Osteocyte (in vitro differentiated cells): ENCODE measurements around the gene CD48. TPM values are rescaled to one million over a fixed set of nuclear protein-coding genes. Genes with fewer than 3 reads are reported as not detected.
"Not testable (repeated sequence)": the region's sequence is repeated elsewhere in the genome, so short reads cannot be mapped to it uniquely, and the experiment has no call there.

Experiments used
- DNase-seq: peaks from one replicate; pipeline ENCODE4 v3.0.0; 2021; ENCODE audit warnings: mixed read lengths; ENCODE audit not compliant: unreplicated experiment; ENCODE audit errors: extremely low spot score
- H3K27ac Mint-ChIP-seq: one replicate; pipeline ENCODE4 v1.8.0; 2021; ENCODE audit warnings: mild to moderate bottlenecking, mixed read lengths; ENCODE audit not compliant: unreplicated experiment
- H3K27me3 Mint-ChIP-seq: one replicate; pipeline ENCODE4 v1.8.0; 2021; ENCODE audit warnings: mixed read lengths; ENCODE audit not compliant: unreplicated experiment
- H3K36me3 Mint-ChIP-seq: one replicate; pipeline ENCODE4 v1.8.0; 2021; ENCODE audit warnings: mixed read lengths; ENCODE audit not compliant: unreplicated experiment
- H3K4me1 Mint-ChIP-seq: one replicate; pipeline ENCODE4 v1.8.0; 2021; ENCODE audit warnings: mixed read lengths; ENCODE audit not compliant: unreplicated experiment
- H3K4me3 Mint-ChIP-seq: one replicate; pipeline ENCODE4 v1.8.0; 2021; ENCODE audit warnings: mild to moderate bottlenecking, moderate library complexity, mixed read lengths; ENCODE audit not compliant: unreplicated experiment
- H3K9me3 Mint-ChIP-seq: one replicate; pipeline ENCODE4 v1.8.0; 2021; ENCODE audit warnings: mixed read lengths; ENCODE audit not compliant: unreplicated experiment
- CTCF ChIP-seq: fragments of 200-600 bp; sonication (generic); IDR thresholded peaks from 2 replicates; pipeline ENCODE4 v1.5.0; 2021; ENCODE audit warnings: antibody characterized with exemption, mild to moderate bottlenecking, moderate library complexity
- total RNA-seq: library from RNA; stranded (reverse); gene quantifications from 2 replicates; pipeline ENCODE4 v1.2.1, GENCODE V29; 2021

The CD48 gene
- total RNA-seq, 1 donor from 2014 or later = not detected

GRCh38 chr1:160658162-160658813, 53.3 kb downstream of the CD48 start:
- H3K27me3 Mint-ChIP-seq = peaks cover 8% of the 10 kb centered on the region
- no peak overlapping the region for H3K4me3 Mint-ChIP-seq
- no peaks in the 10 kb centered on the region for H3K36me3 Mint-ChIP-seq
- DNase-seq = no peak
- H3K9me3 Mint-ChIP-seq = peaks cover 6% of the 10 kb centered on the region
- no peaks in the 10 kb centered on the region for H3K4me1 Mint-ChIP-seq
- no peak for TF ChIP-seq CTCF
- no peak overlapping the region for H3K27ac Mint-ChIP-seq

GRCh38 chr1:160657250-160657781, 54.3 kb downstream of the CD48 start:
- H3K27ac Mint-ChIP-seq = no peak overlapping the region
- H3K4me3 Mint-ChIP-seq = no peak overlapping the region

GRCh38 chr1:160656737-160657136, 54.9 kb downstream of the CD48 start:
- no peak overlapping the region for H3K4me3 Mint-ChIP-seq
- no peak for DNase-seq
- H3K36me3 Mint-ChIP-seq = no peaks in the 10 kb centered on the region
- H3K27ac Mint-ChIP-seq = no peak overlapping the region
- no peak for TF ChIP-seq CTCF
- peaks cover 4% of the 10 kb centered on the region for H3K27me3 Mint-ChIP-seq
- no peaks in the 10 kb centered on the region for H3K4me1 Mint-ChIP-seq
- peaks cover 6% of the 10 kb centered on the region for H3K9me3 Mint-ChIP-seq

More at GRCh38 chr1:160657250-160657781, 54.3 kb downstream of the CD48 start:
- no peak for TF ChIP-seq CTCF
- no peaks in the 10 kb centered on the region for H3K36me3 Mint-ChIP-seq
- no peak for DNase-seq
- H3K27me3 Mint-ChIP-seq = peaks cover 8% of the 10 kb centered on the region
- H3K4me1 Mint-ChIP-seq = no peaks in the 10 kb centered on the region
- H3K9me3 Mint-ChIP-seq = peaks cover 6% of the 10 kb centered on the region

- Mint-ChIP-seq H3K9me3 (no peaks in the 10 kb centered on the region), H3K27ac (no peak overlapping the region), H3K4me3 (no peak overlapping the region), H3K36me3 (no peaks in the 10 kb centered on the region), H3K27me3 (peaks cover 3% of the 10 kb centered on the region), H3K4me1 (no peaks in the 10 kb centered on the region)
- no peak for TF ChIP-seq CTCF
- no peak for DNase-seq
Measured at GRCh38 chr1:160653620-160654016, 58.0 kb downstream of the CD48 start.

GRCh38 chr1:160652924-160653619, 58.5 kb downstream of the CD48 start:
- Mint-ChIP-seq H3K9me3 (no peaks in the 10 kb centered on the region), H3K27me3 (peaks cover 3% of the 10 kb centered on the region), H3K36me3 (no peaks in the 10 kb centered on the region), H3K27ac (no peak overlapping the region), H3K4me1 (no peaks in the 10 kb centered on the region), H3K4me3 (no peak overlapping the region)
- TF ChIP-seq CTCF = no peak
- no peak for DNase-seq

GRCh38 chr1:160652065-160652641, 59.5 kb downstream of the CD48 start:
- H3K4me3 Mint-ChIP-seq, DNase-seq, H3K4me1 Mint-ChIP-seq: not testable (repeated sequence)

More at GRCh38 chr1:160652065-160652641, 59.5 kb downstream of the CD48 start:
- H3K27ac Mint-ChIP-seq, H3K36me3 Mint-ChIP-seq, H3K9me3 Mint-ChIP-seq, H3K27me3 Mint-ChIP-seq: not testable (repeated sequence)
